CD4-positive, alpha-beta T cell treated with Interleukin-4 for 1 hour (primary cell): Measurements from ENCODE around the gene CDC42BPA.
"Not testable (repeated sequence)": the region's sequence is repeated elsewhere in the genome, so short reads cannot be mapped to it uniquely, and the experiment has no call there.

ENCODE experiments used
- DNase-seq, 2 donors: peaks; one replicate each; pipeline ENCODE4 v3.0.0-alpha.2; 2020 to 2022

Gene CDC42BPA

DNA sequence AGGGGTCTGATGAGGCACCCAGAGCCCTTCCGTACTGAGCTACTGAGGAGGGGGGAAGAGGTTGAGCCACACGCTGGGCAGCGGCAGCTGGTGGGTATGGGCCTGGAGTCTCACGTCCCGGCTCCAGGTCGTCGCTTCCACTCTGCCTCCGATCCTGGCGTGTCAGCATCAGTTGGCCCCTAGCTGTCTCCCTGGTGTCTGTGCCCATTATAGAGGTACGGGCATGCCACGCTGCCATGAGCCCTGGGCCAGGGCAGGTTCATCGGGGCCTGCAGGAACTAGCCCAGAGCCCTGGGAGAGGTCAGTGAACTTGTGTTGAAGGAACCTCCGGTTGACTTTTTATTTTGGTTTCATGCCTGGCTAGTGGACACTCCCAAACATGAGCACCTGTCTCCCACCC is 360.0 kb downstream of the CDC42BPA start:
- no peak for DNase-seq

DNA sequence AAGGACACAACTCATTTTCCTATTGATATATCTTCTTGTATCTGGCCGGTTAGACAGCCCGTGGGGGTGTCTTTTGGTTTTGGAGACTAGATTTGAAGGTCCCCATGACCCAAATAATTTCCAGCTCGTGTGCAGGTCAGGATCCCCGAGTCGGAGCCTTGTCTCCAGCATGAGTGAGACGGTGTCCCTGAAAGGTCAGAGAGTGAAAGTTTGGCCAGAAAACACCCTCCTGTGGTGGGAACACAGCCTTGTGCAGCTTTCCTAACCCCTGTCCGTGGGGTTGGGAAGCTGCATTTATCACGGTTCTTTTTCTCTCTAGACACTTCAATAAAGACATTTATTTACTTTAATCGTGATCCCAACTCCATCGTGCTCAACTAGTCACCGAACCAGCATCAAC is 360.6 kb downstream of the CDC42BPA start:
- DNase-seq = no peak

DNA sequence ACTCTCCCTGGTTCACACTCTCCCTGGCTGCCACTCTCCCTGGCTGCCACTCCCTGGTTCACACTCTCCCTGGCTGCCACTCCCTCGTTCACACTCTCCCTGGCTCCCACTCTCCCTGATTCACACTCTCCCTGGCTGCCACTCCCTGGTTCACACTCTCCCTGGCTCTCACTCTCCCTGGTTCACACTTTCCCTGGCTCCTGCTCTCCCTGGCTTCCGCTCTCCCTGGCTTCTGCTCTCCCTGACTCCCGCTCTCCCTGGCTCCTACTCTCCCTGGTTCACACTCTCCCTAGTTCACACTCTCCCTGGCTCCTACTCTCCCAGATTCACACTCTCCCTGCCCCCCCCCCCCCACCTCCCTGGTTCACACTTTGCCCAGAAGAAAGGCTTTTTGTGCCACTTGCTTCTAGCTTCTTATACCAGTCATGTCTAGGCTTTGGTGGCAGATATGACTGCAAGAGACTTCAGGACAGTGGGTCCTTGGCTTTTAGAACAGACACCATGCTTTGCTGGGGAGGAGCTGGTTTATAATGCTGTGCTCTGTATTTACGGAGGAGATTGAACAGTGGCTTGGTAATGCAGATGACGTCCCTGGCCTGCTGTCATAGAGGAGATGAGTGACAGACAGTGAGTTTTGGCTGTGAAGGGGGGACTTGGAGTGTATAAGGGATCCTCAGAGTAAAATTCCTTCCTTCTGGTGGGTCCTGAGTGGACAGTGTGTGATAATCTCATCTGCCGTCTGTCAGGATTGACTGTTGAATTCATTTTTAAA is 361.2 kb downstream of the CDC42BPA start:
- DNase-seq = no peak

DNA sequence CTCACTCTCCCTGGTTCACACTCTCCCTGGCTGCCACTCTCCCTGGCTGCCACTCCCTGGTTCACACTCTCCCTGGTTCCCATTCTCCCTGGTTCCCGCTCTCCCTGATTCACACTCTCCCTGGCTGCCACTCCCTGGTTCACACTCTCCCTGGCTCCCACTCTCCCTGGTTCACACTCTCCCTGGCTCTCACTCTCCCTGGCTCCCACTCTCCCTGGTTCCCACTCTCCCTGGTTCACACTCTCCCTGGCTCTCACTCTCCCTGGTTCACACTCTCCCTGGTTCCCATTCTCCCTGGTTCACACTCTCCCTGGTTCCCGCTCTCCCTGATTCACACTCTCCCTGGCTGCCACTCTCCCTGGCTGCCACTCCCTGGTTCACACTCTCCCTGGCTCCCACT is 362.4 kb downstream of the CDC42BPA start:
- not testable (repeated sequence) for DNase-seq

DNA sequence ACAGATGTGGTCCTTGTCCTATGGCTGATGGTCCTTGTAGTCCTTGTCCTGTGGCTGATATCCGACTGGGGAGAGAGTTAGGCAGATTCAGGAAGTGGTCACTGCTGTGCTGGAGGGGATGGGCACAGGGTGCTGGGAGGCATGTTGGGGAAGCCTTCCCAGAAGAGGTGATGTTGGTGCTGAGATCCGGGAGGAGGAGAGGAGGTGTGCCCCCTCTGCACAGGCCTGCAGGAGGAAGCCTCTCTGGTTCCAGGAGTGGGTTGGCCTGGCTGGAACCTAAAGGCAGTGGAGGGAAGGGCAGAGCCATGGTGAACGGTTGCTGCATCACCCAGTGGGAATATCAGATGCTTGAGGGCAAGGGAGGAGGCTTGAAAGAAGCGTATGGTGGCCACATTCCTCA is 363.5 kb downstream of the CDC42BPA start:
- DNase-seq = no peak

DNA sequence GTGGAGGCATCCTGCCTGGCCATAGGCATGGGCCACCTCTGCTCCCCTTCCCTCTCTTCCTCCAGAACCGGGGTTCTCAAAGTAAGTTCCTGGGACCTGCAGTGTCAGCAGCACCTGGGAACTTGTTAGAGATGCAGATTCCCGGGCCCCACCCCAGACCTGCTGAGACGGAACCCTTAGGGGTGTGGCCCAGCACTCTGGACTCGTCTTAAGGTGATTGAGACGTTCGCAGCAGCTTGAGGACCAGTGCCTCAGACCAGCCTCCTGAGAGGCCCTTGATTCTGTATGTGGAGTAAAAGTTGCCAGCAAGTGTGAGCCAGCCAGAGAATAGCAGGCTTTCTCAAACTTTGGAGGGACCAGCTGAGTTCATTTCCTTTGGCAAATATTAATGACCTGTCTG is 364.0 kb downstream of the CDC42BPA start:
- DNase-seq = no peak

DNA sequence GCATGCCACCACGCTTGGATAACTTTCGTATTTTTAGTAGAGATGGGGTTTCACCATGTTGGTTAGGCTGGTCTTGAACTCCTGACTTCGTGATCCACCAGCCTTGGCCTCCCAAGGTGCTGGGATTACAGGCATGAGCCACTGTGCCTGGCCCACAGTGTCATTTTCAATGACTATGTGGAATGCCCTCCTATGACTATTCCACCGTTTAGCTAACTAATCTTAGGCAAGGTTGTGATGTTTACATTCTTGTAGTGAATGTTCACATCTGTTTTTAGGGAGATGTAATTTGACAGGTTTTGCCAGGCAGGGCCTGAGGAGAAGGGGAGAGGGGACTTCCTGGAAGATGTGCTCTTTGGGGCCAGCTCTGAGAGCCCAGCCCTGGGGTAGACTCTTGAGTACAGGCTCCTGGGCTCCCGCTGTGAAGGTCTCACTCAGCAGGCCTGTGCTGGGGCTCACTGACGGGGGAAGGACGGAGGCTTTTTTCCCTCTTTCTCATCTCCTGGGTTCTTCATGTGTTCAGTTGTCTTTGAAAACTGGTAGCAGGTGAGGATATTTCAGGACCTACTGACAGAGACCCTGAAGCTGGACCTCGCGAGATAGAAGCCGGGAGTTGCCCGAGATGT is 365.0 kb downstream of the CDC42BPA start:
- no peak for DNase-seq

DNA sequence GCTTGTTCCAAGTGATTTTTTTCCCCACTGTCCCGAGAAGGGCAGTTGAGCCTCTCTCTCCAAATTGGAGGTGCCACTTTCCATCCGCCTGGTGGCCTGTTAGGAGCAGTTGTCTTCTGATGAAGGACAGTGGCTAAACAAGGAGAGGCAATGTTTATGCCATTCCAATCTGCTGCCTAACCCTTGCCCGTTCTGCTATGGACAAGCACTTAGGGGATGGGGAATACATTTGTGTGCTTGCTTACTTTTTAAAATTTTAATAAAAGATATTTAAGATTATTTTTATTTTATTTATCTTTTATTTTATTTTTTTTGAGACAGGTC is 366.2 kb downstream of the CDC42BPA start:
- no peak for DNase-seq

DNA sequence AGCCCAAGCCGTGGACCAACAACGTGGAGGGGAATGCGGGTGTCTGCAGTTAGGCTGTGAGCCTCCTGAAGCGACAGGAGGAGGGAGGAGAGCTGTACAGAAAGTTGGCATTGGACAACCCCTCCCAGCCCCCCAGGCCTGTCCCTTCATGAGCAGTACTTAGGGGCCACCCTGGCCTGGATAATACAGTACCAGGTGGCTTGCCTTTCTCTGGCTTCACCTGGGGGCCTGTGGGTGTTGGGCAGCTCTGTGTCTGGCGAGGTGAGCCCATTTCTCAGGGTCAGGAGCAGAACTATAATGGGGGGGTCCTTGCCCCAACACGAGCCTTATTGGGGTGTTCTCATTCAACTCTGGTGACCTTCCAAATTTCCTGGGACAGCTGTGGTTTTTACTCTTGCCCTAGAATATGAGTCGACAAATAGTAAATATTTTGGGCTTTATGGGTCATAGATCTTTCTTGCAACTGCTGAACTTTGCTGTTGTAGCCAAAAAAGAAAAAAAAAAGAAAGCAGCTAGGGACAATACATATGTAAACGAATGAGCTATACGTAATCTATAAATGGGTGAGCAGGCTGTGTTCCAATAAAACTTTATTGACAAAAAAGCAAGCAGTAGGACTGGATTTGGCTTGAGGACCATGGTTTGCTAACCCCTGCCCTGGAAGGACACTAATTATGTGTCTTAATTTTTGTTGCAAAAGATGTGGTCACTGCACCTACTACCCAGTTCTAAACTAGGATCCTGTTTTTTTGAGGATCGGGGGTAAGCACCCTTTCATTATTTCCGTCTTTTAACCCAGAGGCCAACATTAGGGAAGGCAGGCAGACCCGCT is 366.8 kb downstream of the CDC42BPA start:
- no peak for DNase-seq

DNA sequence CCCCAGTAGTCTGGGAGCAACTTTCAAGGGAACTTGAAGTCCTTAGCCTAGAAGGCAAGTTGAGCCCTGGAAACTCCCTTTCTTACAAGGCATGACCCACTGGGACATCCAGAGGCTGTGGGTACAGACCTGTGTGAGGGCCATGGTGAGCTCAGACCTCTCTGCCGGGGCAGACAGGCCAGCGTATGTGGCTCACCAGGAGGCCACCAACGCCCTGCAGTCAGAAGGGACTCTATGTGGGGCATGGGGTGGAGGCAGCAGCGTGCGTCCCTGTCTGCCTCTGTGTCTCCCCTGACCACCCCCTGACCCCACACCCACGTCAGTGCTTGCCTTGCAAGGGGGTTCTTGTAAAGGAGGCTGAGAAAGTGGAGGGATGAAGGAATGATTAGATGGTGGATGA is 367.4 kb downstream of the CDC42BPA start:
- DNase-seq = no peak

DNA sequence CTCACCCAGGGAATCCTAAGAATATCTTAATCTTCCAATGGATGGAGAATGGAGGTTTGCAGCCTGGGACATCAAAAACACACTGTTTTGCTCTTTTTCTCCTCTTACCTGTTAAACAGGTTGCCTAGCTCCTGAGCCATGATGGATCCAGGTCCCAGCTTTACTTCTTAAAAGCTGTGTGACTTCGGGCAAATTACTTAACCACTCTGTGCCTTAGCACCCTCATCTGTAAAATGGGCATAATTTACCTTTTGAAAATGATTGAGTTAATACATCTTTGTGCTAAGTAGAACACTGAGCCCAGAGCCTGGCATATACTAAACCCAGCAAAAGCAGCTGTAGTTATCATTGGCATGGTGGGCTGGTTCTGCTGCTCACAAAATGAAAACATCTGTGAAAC is 368.0 kb downstream of the CDC42BPA start:
- DNase-seq = no peak

DNA sequence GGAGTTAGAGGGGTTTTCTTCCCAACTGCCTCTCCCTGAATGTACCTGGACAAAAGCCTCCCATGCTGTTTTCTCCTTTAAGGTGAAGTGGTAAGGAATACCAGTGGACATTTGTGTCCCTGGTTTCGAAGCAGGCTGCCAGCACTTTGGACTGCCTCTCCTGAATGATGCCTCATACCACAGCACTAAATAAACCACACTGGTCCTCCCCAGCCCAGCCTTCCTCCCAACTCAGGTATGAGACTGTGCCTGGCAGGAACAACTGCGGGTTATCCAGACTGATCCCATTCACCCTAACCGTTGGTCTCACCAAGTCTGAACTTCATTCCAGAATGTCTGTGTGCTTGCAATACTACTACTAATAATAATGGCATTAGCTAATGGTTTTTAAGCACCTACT is 368.9 kb downstream of the CDC42BPA start:
- DNase-seq = no peak

DNA sequence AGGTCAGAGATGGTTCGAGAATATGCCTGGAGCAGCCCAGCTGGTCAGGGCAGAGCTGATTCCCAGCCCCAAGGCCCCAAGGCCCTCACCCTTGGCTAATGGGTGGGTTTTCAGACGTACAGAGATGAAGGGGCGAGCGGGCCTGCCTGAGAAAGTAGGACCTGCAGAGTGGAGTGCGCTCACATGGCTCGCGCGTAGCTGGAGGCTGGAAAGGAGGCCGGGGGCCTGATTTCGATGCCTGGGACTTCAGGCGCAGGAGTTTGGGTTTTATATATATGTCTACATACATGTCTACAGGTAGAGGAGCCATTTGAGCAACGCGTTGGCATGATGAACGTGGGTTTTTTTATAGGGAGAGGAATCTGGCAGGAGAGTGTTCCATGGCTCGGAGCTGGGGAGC is 369.3 kb downstream of the CDC42BPA start:
- DNase-seq = no peak

DNA sequence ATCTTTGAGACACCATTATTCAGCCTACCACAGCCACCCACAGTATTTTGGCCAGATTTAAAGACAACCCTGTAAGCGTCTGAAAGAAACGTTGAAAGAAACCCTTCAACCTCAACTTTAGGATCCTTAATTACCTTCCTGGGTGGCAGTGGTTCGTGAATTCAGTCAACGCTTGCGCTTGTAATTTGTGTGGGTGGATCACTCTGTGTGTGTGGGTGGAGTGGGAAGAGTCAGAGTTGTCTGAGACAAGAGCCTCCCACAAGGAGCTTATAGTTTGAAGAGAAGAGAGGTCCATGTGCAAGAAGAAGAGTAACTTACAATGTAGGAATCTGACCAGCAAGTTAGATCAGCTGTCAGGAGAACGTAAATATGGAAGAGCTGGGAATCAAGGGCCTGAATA is 369.8 kb downstream of the CDC42BPA start:
- no peak for DNase-seq

DNA sequence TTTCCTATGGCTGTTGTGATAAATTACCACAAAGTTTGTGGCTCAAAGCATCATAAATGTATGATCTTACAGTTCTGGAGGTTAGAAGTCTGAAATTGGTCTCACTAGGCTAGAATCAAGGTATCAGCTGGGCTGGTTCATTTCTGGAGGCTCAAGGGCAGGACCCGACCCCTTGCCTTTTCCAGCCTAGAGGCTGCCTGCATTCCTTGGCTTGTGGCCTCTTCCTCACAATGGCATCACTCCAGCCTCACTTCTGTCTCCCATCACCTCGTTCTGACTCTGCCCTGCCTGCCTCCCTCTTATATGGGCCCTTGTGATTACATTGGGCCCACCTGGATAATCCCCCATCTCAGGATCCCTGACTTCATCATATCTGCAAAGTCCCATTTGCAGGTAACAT is 370.2 kb downstream of the CDC42BPA start:
- DNase-seq = no peak

DNA sequence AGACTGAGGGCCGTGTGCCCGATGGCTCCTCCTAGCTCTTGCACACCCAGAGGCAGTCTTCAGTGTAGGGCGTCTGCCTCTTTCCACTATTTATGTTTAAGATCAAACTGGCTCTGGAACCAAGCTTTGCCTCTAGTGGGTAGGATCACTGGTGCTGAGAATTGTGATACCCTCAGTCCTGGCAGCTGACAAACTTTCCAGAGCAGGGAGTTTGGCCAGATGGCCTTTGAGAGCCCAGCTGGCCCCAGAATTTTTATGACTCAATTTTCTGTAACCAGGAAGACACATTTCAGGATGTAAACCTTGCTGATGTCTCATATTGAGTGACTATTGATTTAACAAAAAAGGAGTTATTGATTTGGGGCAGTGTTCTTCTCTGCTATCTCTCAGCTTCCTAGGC is 371.5 kb downstream of the CDC42BPA start:
- DNase-seq = no peak

DNA sequence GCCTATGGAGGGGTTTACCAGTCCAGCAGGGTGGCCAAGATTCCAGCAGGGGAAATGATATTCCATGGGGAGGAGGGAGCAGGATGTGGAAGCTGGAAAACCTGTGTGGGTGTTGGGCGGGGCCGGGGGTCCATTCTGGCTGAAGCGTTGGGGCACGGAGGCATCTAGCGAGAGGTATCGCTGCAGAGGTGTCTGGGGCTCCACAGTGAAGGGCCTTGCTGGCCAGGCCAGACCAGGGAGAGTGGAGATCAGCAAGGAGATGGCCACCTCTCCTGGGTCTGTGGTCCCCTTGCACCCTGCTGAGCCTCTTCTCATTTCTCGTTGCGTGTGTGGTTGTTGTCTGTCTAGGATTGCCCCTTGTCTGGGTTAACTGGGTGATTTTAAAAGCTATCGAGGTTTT is 372.0 kb downstream of the CDC42BPA start:
- DNase-seq = no peak

DNA sequence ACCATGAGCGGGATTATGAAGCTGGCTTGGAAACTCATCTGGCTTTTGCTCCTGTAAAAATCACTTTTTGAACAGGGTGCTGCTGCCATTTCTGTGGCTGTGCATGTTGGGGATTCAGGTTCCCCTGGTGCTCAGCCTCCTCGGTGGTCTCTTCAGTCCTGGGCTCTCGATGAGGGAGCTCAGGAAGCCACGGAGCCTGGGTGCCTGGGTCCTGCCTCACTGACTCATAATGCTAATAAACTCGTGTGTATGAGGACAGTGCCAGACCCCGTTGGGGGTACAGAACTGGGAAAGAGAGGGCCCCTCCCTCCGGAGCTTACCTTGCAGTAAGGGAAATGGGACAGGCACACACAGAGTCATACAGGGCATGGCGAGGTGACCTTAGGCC is 372.4 kb downstream of the CDC42BPA start:
- DNase-seq = no peak

DNA sequence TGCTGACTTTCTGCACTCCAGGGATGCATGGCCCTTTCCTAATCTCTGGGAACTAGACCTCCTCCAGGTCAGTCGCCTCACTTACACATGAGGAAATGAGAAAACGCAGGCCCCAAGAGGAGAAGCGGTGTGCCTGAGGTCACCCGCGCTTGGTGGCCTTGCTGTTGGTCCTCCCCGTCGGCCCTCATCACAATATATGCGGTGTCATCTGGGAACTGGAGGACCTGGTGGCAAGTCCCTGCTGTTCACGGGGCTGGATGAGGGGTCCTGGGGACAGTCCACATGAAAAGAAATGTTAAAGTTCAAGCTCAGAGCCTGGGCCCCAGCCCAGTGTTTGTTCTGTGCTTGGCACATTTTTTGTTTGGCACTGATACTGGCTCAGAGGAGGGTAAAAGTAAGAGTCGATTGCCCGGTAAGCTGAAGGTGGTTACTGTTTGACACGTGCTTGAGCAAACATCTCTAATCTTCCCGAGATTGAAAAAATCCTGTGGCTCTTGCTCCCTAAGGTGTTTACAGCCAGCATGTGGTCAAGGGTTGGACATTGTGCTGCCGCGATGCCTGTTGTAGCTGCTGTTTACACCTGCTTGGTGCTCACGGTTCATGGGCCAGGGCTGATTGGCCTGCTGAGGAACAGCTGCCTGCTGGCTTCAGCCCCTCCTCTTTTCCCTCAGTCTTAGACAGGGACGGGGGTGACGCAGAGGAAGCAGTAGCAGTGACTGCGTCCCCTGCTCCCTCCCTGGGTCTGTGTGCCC is 373.0 kb downstream of the CDC42BPA start:
- DNase-seq = no peak

DNA sequence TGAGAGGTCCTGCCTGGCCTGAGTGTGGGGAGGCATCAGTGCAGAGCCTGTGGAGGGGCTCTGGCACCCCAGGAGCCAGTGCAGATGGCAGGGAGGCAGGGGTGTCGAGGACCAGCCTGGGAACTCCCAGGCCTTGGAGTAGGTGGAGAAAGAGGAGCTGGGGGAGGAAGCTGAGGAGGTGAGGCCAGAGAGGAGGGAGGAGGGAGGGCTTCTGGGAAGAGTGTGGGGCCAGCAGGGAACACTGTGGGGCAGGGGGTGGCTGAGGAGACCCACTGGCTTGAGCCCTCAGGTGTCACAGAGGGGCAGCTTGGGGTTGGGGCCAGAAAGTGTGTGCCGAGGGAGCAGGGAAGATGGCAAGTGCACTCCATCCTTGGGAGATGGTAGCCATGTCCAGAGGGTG is 374.4 kb downstream of the CDC42BPA start:
- no peak for DNase-seq

DNA sequence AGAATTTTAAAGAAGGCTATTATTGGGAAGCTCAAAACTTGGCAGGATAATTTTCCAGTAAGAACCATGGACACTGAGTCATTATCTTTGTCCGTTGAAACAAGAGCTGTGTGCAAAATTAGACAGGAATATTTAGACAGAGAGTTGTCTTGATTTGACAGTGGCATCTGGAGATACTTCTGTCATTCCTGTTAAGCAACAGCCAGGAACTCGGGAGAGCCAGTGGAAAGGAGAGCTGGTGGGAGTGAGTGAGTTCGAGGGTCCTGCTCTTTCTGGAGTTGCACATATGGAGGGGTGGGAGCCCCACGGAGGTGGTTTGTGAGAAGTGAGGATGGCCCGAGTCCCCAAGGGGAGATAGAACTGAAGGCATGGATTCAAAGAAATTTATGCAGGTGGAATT is 375.1 kb downstream of the CDC42BPA start:
- no peak for DNase-seq

DNA sequence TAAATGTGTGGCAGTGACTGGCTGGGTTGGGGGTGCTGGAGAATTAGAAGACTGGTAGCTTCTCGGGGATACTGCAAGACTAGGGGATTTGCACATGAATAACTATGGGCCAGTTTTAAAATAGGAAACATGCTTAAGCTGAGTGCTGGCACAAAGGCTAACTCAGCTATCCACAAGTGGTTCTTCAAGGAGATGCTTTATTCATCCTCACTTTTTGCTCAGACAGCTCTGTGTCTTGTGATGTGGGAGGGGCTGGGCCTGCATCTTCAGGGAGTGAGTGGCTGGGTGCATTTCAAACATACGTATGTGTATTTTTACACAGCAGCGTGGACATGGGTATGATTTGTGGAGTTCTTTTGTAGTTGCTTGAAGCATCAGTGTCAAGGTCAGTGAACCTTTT is 375.9 kb downstream of the CDC42BPA start:
- no peak for DNase-seq

DNA sequence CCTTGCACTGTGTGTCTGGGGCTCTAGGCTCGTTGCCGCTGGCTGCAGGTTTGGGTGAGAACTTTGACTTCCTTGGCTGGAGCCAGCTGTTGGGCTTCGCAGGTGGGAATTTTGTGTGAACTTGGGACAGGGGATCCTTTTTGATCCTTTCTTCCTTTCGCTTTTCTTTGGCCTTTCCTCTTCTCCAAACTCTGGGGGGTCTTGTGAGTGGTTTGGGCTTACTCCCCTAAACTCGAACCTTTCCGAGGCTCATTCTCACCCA is 377.6 kb downstream of the CDC42BPA start:
- no peak for DNase-seq
